Ovary (tissue), 9 donors: ENCODE results near the gene PCID2. TPM values are rescaled to one million over a fixed set of nuclear protein-coding genes. Genes with fewer than 3 reads are reported as not detected.

Experiments
- DNase-seq, 5 donors: peaks; one replicate each; pipeline ENCODE4 v3.0.0-alpha.2; 2019 to 2020
- H3K27ac ChIP-seq, 2 donors: fragments of 200-600 bp; one replicate each; pipeline versions ENCODE4 v1.5.1 to v1.8.0; 2019 to 2022
- H3K27me3 ChIP-seq: fragments of 200-600 bp; one replicate; pipeline ENCODE4 v1.8.0; 2022
- H3K36me3 ChIP-seq: fragments of 200-600 bp; sonication (generic); one replicate; pipeline ENCODE4 v1.5.1; 2019
- H3K4me1 ChIP-seq: one replicate; pipeline ENCODE4 v1.8.1; 2013; ENCODE audit warnings: mild to moderate bottlenecking, moderate library complexity; ENCODE audit not compliant: insufficient read depth
- H3K4me3 ChIP-seq: fragments of 200-600 bp; sonication (generic); one replicate; pipeline ENCODE4 v1.5.1; 2017
- H3K9me3 ChIP-seq, 2 donors: fragments of 200-600 bp in 1 of 2; sonication (generic) in 1 of 2; one replicate each; pipeline versions ENCODE4 v1.5.1 to v1.8.1; 2013 to 2019; ENCODE audit warnings: mild to moderate bottlenecking in 1 of 2, moderate library complexity in 1 of 2
- EP300 ChIP-seq: sonication (generic); formaldehyde crosslinking; IDR thresholded peaks from one replicate; pipeline ENCODE4 v1.6.1; 2017; ENCODE audit warnings: antibody characterized with exemption
- POLR2A ChIP-seq: fragments of 450-650 bp; IDR thresholded peaks from one replicate; pipeline ENCODE4 v1.6.1; 2017; ENCODE audit warnings: antibody characterized with exemption, mild to moderate bottlenecking, moderate library complexity
- WGBS, 3 donors: extraction: QIAGEN DNeasy Blood & Tissue Kit in 1 of 3; methylation state at CpG; one replicate each; pipeline versions ENCODE4 v1.1.5 to v1.1.7; 2013 to 2017; 5-methylcytosine and 5-hydroxymethylcytosine counted together
- intact Hi-C, 4 donors: fragments of 100-400 bp; cut with DNase I; formaldehyde crosslinking; loops; one replicate each; pipeline versions ENCODE4 v1.11.0 to v1.15.1; 2022 to 2023
- polyA plus RNA-seq, 2 donors: library from polyadenylated mRNA; stranded (reverse); fragments of 200-250 nt in 1 of 2; fragments of 350-450 nt in 1 of 2; fragmentation: Illumina TruSeq in 1 of 2; extraction: RNeasy Lipid Tissue Mini Kit (QIAGEN cat#74804) in 1 of 2; gene quantifications; one replicate each; pipeline ENCODE4 v1.2.3, GENCODE V29; 2013 to 2014
- total RNA-seq, 7 donors: library from RNA; depleted of rRNA in 2 of 7; stranded (reverse); fragments of >200 nt in 2 of 7; fragmentation: NEBNext Ultra II Directional in 3 of 7; extraction: Animal tissue kit (Norgen Biotek cat#: 25700) in 3 of 7; gene quantifications; one replicate each; pipeline versions ENCODE4 v1.1.0 to v1.2.4, GENCODE V29; 2016 to 2023
- TF ChIP-seq, protein P1 (sequence below), 3 donors: fragments of 450-650 bp in 2 of 3; fragments of 200-600 bp in 1 of 3; IDR thresholded peaks; one replicate each; pipeline versions ENCODE4 v1.5.1 to v1.8.0; 2016 to 2022; ENCODE audit warnings: antibody characterized with exemption in 3 of 3, mild to moderate bottlenecking in 1 of 3
- donor health status: DM: no; HTN: no; CAD: no; lungs with moderate emphysema.
- donor health status: DM: no; HTN: no; CAD: no.
- donor health status: Bipolar disorder and iron deficiency.
- donor health status: DM: yes; HTN: yes; CAD: no.
- donor health status: DM: no; HTN: no; CAD: no.
- donor health status: DM: yes; HTN: yes; CAD: no.

PCID2 gene
- total and polyA plus RNA-seq, 9 donors, result 43.5 to 56.2 (median 53.5) TPM

DNA sequence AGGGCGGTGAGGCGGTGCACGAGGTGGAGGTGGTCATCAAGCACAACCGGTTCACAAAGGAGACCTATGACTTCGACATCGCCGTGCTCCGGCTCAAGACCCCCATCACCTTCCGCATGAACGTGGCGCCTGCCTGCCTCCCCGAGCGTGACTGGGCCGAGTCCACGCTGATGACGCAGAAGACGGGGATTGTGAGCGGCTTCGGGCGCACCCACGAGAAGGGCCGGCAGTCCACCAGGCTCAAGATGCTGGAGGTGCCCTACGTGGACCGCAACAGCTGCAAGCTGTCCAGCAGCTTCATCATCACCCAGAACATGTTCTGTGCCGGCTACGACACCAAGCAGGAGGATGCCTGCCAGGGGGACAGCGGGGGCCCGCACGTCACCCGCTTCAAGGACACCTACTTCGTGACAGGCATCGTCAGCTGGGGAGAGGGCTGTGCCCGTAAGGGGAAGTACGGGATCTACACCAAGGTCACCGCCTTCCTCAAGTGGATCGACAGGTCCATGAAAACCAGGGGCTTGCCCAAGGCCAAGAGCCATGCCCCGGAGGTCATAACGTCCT is 59.4 kb downstream of the PCID2 start:
- intact Hi-C loops, result no loop called here
- TF ChIP-seq EP300 (no peak), POLR2A (no peak)
- TF ChIP-seq, protein P1, sequence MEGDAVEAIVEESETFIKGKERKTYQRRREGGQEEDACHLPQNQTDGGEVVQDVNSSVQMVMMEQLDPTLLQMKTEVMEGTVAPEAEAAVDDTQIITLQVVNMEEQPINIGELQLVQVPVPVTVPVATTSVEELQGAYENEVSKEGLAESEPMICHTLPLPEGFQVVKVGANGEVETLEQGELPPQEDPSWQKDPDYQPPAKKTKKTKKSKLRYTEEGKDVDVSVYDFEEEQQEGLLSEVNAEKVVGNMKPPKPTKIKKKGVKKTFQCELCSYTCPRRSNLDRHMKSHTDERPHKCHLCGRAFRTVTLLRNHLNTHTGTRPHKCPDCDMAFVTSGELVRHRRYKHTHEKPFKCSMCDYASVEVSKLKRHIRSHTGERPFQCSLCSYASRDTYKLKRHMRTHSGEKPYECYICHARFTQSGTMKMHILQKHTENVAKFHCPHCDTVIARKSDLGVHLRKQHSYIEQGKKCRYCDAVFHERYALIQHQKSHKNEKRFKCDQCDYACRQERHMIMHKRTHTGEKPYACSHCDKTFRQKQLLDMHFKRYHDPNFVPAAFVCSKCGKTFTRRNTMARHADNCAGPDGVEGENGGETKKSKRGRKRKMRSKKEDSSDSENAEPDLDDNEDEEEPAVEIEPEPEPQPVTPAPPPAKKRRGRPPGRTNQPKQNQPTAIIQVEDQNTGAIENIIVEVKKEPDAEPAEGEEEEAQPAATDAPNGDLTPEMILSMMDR (IDR thresholded peaks at IDR 0.05), result no peak
- Histone ChIP-seq H3K27ac (no peak overlapping the region), H3K9me3 (no peaks in the 10 kb centered on the region), H3K36me3 (no peaks in the 10 kb centered on the region), H3K4me1 (peaks cover 5% of the 10 kb centered on the region), H3K4me3 (no peak overlapping the region), H3K27me3 (no peaks in the 10 kb centered on the region)
- peak in 1 of 5 donors; percentile 16 for DNase-seq
- WGBS, 3 donors, result 91 to 93% (median 93%) methylated on average over 38 of the region's 38 CpGs

GRCh38 chr13:113148407-113148806 is 60.1 kb downstream of the PCID2 start:
- intact Hi-C loops, result no loop called here

DNA sequence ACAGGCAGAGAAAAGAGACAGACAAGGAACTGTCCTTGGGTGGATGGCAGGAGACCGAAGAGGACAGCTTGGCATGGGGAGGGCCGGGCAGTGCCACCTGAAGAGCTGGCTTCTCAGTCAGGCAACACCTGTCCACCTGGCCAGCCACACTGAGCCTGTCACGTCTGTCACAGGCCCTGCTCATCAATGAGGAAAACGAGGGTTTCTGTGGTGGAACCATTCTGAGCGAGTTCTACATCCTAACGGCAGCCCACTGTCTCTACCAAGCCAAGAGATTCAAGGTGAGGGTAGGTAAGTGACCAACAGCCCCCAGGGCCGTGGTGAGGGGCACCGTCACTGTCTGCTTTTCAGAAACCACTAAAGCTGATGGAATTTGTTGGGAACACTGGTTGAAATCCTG is 61.3 kb downstream of the PCID2 start:
- Histone ChIP-seq H3K36me3 (no peaks in the 10 kb centered on the region), H3K4me3 (no peak overlapping the region), H3K9me3 (no peaks in the 10 kb centered on the region), H3K27me3 (no peaks in the 10 kb centered on the region), H3K27ac (no peak overlapping the region), H3K4me1 (peaks cover 5% of the 10 kb centered on the region)
- peak in 1 of 5 donors; percentile 6 for DNase-seq
- WGBS, 3 donors, result 88 to 91% (median 89%) methylated on average over 8 of the region's 8 CpGs
- TF ChIP-seq EP300, result no peak
- no peak for TF ChIP-seq POLR2A
- TF ChIP-seq, protein P1 (IDR thresholded peaks at IDR 0.05), result no peak
- intact Hi-C loops, result no loop called here

More at GRCh38 chr13:113148407-113148806, 60.1 kb downstream of the PCID2 start:
- Histone ChIP-seq H3K9me3 (no peaks in the 10 kb centered on the region), H3K27me3 (no peaks in the 10 kb centered on the region), H3K4me3 (no peak overlapping the region), H3K27ac (no peak overlapping the region), H3K36me3 (no peaks in the 10 kb centered on the region), H3K4me1 (peaks cover 5% of the 10 kb centered on the region)
- TF ChIP-seq, protein P1 (IDR thresholded peaks at IDR 0.05), result no peak
- TF ChIP-seq POLR2A, result no peak
- TF ChIP-seq EP300, result no peak
- DNase-seq, result peak in 1 of 5 donors; percentile 14
- 93 to 96% (median 94%) methylated on average over 13 of the region's 13 CpGs for WGBS, 3 donors

DNA sequence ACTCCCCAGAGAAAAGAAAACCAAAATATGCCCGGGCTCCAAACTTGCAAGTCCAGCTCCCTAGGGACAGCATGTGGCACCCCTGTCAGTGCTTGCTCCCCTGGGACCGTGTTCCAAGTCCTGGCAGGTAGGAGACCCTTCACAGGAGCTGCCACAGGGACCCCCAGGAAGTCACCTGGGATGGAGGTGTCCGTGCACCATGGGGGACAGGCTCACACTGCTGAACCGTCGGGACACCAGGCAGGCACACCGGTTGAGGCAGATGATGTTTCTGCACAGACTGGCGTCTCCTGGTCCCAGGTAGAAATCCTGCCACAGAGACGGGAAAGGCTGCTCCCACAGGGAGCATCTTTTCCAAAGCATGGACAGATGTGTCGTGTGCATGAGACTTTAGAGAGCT is 61.7 kb downstream of the PCID2 start:
- DNase-seq, result peak in 1 of 5 donors; percentile 10
- 83 to 89% (median 83%) methylated on average over 9 of the region's 9 CpGs for WGBS, 3 donors
- Histone ChIP-seq H3K27ac (no peak overlapping the region), H3K9me3 (no peaks in the 10 kb centered on the region), H3K4me3 (no peak overlapping the region), H3K27me3 (no peaks in the 10 kb centered on the region), H3K36me3 (no peaks in the 10 kb centered on the region), H3K4me1 (peaks cover under 1% of the 10 kb centered on the region)
- intact Hi-C loops, result no loop called here
- TF ChIP-seq, protein P1 (IDR thresholded peaks at IDR 0.05), result no peak
- TF ChIP-seq POLR2A (no peak), EP300 (no peak)
